Fibroblast of mammary gland (primary cell): ENCODE data around the gene FAR2.

ENCODE experiments used
- DNase-seq: peaks from one replicate; pipeline ENCODE4 v3.0.0-alpha.2; 2010; ENCODE audit warnings: low read depth
- H3K4me3 ChIP-seq: 2 replicates; pipeline ENCODE4 v1.5.1; 2011; ENCODE audit warnings: low read depth, mild to moderate bottlenecking, low read length, moderate library complexity; ENCODE audit not compliant: control insufficient read depth
- CTCF ChIP-seq: conservative IDR thresholded peaks from 2 replicates; pipeline ENCODE4 v1.5.1; 2011; ENCODE audit warnings: low read depth, low read length, inconsistent platforms; ENCODE audit not compliant: control insufficient read depth, insufficient read depth

Gene FAR2

GRCh38 chr12:29148911-29149690 lies at the start of gene FAR2:
Gene FAR2, plus strand, starts transcription at chr12:29149278. Its CDS starts 121,172 bp downstream, at chr12:29270450.
- peak; percentile 54 for DNase-seq
- TF ChIP-seq CTCF, result no peak
- H3K4me3 ChIP-seq, result peak within 1 kb of the TSS; percentile 84

- no peak for TF ChIP-seq CTCF
Observed at GRCh38 chr12:29102741-29103140, 46.3 kb upstream of the FAR2 start.

GRCh38 chr12:29103539-29103974 lies 45.5 kb upstream of the FAR2 start:
- no peak overlapping the region for H3K4me3 ChIP-seq
- TF ChIP-seq CTCF, result no peak
- DNase-seq, result no peak

More at GRCh38 chr12:29102741-29103140, 46.3 kb upstream of the FAR2 start:
- H3K4me3 ChIP-seq, result no peak overlapping the region
- DNase-seq, result no peak

GRCh38 chr12:29104516-29104915 lies 44.6 kb upstream of the FAR2 start:
- no peak overlapping the region for H3K4me3 ChIP-seq
- no peak for DNase-seq
- TF ChIP-seq CTCF, result no peak

GRCh38 chr12:29110506-29111442 lies 38.3 kb upstream of the FAR2 start:
- no peak overlapping the region for H3K4me3 ChIP-seq
- no peak for TF ChIP-seq CTCF
- DNase-seq, result no peak

- TF ChIP-seq CTCF, result no peak
- DNase-seq, result peak; percentile 10
- H3K4me3 ChIP-seq, result no peak overlapping the region
Observed at GRCh38 chr12:29113101-29113500, 36.0 kb upstream of the FAR2 start.
